ENCODE results near the gene IGLL1. TPM values are rescaled to one million over a fixed set of nuclear protein-coding genes. Genes with fewer than 3 reads are reported as not detected.

IGLL1 gene
- total RNA-seq, 4 donors from 2014 or later, result not detected

DNA sequence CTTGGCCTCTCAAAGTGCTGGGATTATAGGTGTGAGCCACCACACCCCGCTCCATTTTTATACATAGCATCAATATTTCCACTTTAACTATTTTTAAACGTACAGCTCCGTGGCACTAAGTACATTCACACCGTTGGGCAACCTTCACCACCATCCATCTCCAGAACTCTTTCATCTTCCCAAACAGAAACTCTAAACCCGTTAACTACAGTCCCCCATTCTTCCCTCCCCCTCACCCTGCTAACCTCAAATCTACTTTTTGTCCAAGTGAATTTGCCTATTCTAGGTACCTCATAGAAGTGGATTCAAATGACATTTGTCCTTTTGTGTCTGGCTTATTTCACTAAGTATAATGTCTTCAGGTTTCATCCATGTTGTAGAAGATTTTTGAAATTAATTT lies 3.4 kb downstream of the IGLL1 start:
- TF ChIP-seq CTCF (IDR thresholded peaks at IDR 0.05; ENCODE audit: low read depth), result no peak

- no peak for TF ChIP-seq CTCF (IDR thresholded peaks at IDR 0.05; ENCODE audit: low read depth)
These were observed 4.5 kb downstream of the IGLL1 start for GRCh38 chr22:23575601-23576000.

- TF ChIP-seq CTCF (IDR thresholded peaks at IDR 0.05; ENCODE audit: low read depth), result no peak
These were observed 5.2 kb downstream of the IGLL1 start for GRCh38 chr22:23574877-23575276.

GRCh38 chr22:23574371-23574811 lies 5.7 kb downstream of the IGLL1 start:
- no peak for TF ChIP-seq CTCF (IDR thresholded peaks at IDR 0.05; ENCODE audit: low read depth)

DNA sequence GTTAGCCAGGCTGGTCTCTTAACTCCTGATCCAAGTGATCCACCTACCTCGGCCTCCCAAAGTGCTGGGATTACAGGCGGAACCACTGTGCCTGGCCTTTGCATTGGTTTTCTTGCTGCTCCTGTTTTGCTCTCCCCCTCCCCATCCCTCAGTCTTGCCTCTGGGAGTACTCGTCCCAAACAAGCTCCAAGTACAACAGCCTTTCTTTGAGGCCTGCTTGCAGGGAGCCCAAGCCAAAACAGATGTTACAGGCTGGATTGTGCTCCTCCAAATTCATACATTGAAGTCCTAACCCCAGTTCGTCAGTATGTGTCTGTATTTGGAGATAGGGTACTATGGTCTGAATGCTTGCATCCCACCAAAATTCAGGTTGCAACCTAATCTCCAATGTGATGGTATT lies 8.6 kb downstream of the IGLL1 start:
- no peak for TF ChIP-seq CTCF (IDR thresholded peaks at IDR 0.05; ENCODE audit: low read depth)

DNA sequence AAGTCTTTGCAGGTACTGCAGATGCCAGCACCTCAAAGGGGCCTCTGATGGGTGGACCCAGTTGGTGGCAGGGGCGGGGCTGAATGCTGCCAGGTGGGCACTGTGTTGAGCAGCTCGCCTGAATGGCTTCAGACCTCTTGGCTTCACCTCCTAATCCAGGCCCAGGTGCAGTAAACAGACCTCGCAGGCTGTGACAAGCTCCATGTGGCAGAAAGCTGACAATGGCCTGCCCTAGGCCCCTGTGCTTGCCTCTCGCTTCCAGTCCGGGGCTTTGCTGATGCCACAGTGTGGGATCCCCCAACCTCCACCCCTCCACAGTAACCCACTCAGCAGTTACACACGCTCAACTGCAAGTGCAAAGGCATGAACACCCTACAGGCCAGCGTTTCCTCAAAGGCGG lies 9.4 kb downstream of the IGLL1 start:
- TF ChIP-seq CTCF (IDR thresholded peaks at IDR 0.05; ENCODE audit: low read depth), result no peak

DNA sequence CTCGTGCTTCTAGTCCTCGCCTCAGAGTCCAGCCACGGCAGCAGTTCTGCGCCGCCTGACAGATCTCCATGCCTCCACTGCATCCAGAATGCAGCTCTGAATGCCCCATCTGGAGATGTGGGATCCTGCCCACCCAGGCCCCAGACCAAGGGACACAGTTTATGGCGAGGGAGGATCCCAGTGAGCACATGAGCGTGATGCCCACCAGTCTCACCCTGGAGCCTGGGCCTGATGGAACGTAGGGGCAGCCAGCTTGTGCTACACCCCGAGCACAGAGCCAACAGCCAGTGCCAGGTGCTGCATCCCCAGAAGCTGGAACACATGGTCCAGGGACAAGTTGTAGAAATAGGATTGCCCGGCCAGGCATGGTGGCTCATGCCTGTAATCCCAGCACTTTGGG lies 10.4 kb downstream of the IGLL1 start:
- TF ChIP-seq CTCF (IDR thresholded peaks at IDR 0.05; ENCODE audit: low read depth), result no peak
